ENCODE results near the gene TTC22. TPM values are rescaled to one million over a fixed set of nuclear protein-coding genes. Genes with fewer than 3 reads are reported as not detected.

The TTC22 gene
- total and polyA plus RNA-seq, 3 experiments from 2014 or later: 2.8 to 5.6 (median 2.9) TPM

- no peaks in the 10 kb centered on the region for H3K36me3 Mint-ChIP-seq
- H3K4me1 ChIP-seq (ENCODE audit: insufficient read depth, low read length): peaks cover 4% of the 10 kb centered on the region
- CTCF ChIA-PET: no interaction called here
- POLR2A ChIA-PET: no interaction called here
- DNase-seq: no peak
- no peaks in the 10 kb centered on the region for H3K36me3 ChIP-seq (ENCODE audit: insufficient read depth, low read length)
- peak overlapping the region in 1 of 8 donors; percentile 94 for H3K27ac Mint-ChIP-seq
- H3K4me1 Mint-ChIP-seq: peaks cover 6 to 14% (median 13%) of the 10 kb centered on the region in 3 donors
- no peaks in the 10 kb centered on the region for H3K27me3 Mint-ChIP-seq
- H3K9me3 Mint-ChIP-seq: no peaks in the 10 kb centered on the region
- no peak overlapping the region for H3K4me3 ChIP-seq (ENCODE audit: low read length)
- peak overlapping the region in 1 of 7 donors; percentile 14 for H3K4me3 Mint-ChIP-seq
- no peak overlapping the region for H3K27ac ChIP-seq (ENCODE audit: low read depth, low read length)
- H3K27me3 ChIP-seq (ENCODE audit: insufficient read depth, low read length, poor library complexity, severe bottlenecking): no peaks in the 10 kb centered on the region
- H3K9me3 ChIP-seq (ENCODE audit: low read length): no peaks in the 10 kb centered on the region
Observed at GRCh38 chr1:54813485-54814125, 12.5 kb upstream of the TTC22 start.

GRCh38 chr1:54812801-54813484 is 11.8 kb upstream of the TTC22 start:
- Mint-ChIP-seq H3K9me3 (no peaks in the 10 kb centered on the region), H3K36me3 (no peaks in the 10 kb centered on the region), H3K4me3 (peak overlapping the region in 1 of 7 donors; percentile 14), H3K27ac (peak overlapping the region in 1 of 8 donors; percentile 94), H3K27me3 (no peaks in the 10 kb centered on the region), H3K4me1 (peaks cover 5 to 16% (median 14%) of the 10 kb centered on the region in 3 donors)
- CTCF ChIA-PET: interaction anchor here (0.7 to 1.3 kb wide), 4 partner anchors 11 to 951 kb away, joined by 3 to 4 read pairs (median 3); no protein-coding TSS in a partner anchor
- peak in 1 of 5 donors; percentile 24 for DNase-seq
- Histone ChIP-seq H3K9me3 (ENCODE audit: low read length) (no peaks in the 10 kb centered on the region), H3K4me3 (ENCODE audit: low read length) (no peak overlapping the region), H3K27ac (ENCODE audit: low read depth, low read length) (no peak overlapping the region), H3K4me1 (ENCODE audit: insufficient read depth, low read length) (peaks cover 4% of the 10 kb centered on the region), H3K27me3 (ENCODE audit: insufficient read depth, low read length, poor library complexity, severe bottlenecking) (no peaks in the 10 kb centered on the region), H3K36me3 (ENCODE audit: insufficient read depth, low read length) (no peaks in the 10 kb centered on the region)
- POLR2A ChIA-PET: no interaction called here

DNA sequence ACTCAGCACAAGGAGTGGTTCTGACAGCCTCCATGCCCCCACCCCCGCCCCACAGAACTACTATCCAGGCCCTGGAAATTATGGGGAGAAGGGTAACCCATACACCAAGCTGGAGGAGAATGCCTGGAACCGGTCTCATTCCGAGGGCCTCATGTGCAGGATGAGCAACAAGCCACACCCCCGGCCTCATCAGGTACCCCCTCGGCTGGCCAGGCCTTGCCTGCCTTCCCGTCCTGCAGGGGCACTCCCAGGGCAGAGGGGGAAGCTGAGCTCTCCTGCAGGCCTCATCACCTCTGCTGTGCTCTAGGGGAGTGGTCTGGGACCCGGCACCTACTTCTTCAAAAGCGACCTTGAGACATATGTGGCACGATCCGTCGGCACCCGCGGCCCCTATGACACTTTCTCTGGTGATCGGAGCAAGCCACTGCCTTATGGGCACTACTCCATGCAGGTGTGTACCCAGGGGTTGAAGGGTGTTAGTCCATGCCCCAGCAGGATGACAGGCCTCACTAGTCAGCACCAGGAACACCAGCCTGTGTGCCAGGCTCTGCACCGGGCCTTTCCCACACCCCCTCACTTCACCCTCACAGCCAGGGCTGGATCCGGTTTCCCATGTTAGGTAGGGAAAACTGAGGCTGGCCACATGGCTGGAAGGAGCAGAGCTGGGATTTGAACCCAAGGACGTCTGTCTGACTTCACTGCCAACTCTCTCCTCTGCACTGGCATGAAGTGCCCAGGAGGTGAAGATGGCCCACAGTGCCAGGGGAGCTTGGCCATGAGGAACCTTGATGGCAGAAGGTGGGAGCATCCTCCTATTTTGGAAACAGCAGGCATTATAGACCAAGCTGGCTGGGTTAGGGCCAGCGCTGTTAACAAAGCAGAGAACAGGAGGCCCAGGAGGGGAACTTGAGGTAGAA is 10.9 kb upstream of the TTC22 start:
- peaks cover 12% of the 10 kb centered on the region for H3K4me1 ChIP-seq (ENCODE audit: insufficient read depth, low read length)
- Mint-ChIP-seq H3K36me3 (no peaks in the 10 kb centered on the region), H3K4me1 (peaks cover 12 to 24% (median 22%) of the 10 kb centered on the region in 3 donors), H3K9me3 (no peaks in the 10 kb centered on the region), H3K27me3 (no peaks in the 10 kb centered on the region), H3K4me3 (no peak overlapping the region), H3K27ac (no peak overlapping the region)
- POLR2A ChIA-PET: no interaction called here
- H3K9me3 ChIP-seq (ENCODE audit: low read length): no peaks in the 10 kb centered on the region
- CTCF ChIA-PET: interaction anchor here (0.7 to 1.8 kb wide), 5 partner anchors 10 to 950 kb away, joined by 3 to 4 read pairs (median 3); no protein-coding TSS in a partner anchor
- DNase-seq: no peak
- H3K4me3 ChIP-seq (ENCODE audit: low read length): no peak overlapping the region
- no peaks in the 10 kb centered on the region for H3K27me3 ChIP-seq (ENCODE audit: insufficient read depth, low read length, poor library complexity, severe bottlenecking)
- H3K36me3 ChIP-seq (ENCODE audit: insufficient read depth, low read length): no peaks in the 10 kb centered on the region
- H3K27ac ChIP-seq (ENCODE audit: low read depth, low read length): no peak overlapping the region

DNA sequence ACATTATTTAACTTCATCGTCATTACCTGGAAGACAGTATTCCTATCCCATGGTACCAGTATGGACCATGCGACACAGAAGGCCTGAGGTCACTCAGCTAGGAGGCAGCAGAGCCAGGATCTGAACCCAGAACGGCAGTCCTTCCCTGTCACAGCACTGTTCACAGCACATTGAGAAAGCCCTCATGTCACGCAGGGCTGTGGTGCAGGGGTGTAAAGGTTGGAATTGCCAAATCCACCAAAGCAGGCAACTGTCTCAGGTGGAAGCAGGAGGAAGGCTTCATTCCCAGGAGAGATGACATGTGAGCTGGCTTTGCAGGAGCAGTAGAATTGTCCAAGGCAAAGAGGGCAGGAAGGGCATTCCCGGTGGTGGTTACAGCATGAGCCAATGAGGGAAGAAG is 9.9 kb upstream of the TTC22 start:
- Mint-ChIP-seq H3K27ac (no peak overlapping the region), H3K4me1 (peaks cover 20 to 31% (median 25%) of the 10 kb centered on the region in 3 donors), H3K27me3 (no peaks in the 10 kb centered on the region), H3K9me3 (no peaks in the 10 kb centered on the region), H3K36me3 (no peaks in the 10 kb centered on the region), H3K4me3 (no peak overlapping the region)
- H3K4me1 ChIP-seq (ENCODE audit: insufficient read depth, low read length): peaks cover 15% of the 10 kb centered on the region
- no peak overlapping the region for H3K27ac ChIP-seq (ENCODE audit: low read depth, low read length)
- no peaks in the 10 kb centered on the region for H3K9me3 ChIP-seq (ENCODE audit: low read length)
- POLR2A ChIA-PET: no interaction called here
- no peak for DNase-seq
- no peaks in the 10 kb centered on the region for H3K27me3 ChIP-seq (ENCODE audit: insufficient read depth, low read length, poor library complexity, severe bottlenecking)
- H3K4me3 ChIP-seq (ENCODE audit: low read length): no peak overlapping the region
- no peaks in the 10 kb centered on the region for H3K36me3 ChIP-seq (ENCODE audit: insufficient read depth, low read length)
- CTCF ChIA-PET: interaction anchor here (1.2 to 1.8 kb wide), 2 partner anchors 132 to 688 kb away, joined by 3 to 4 read pairs; no protein-coding TSS in a partner anchor

DNA sequence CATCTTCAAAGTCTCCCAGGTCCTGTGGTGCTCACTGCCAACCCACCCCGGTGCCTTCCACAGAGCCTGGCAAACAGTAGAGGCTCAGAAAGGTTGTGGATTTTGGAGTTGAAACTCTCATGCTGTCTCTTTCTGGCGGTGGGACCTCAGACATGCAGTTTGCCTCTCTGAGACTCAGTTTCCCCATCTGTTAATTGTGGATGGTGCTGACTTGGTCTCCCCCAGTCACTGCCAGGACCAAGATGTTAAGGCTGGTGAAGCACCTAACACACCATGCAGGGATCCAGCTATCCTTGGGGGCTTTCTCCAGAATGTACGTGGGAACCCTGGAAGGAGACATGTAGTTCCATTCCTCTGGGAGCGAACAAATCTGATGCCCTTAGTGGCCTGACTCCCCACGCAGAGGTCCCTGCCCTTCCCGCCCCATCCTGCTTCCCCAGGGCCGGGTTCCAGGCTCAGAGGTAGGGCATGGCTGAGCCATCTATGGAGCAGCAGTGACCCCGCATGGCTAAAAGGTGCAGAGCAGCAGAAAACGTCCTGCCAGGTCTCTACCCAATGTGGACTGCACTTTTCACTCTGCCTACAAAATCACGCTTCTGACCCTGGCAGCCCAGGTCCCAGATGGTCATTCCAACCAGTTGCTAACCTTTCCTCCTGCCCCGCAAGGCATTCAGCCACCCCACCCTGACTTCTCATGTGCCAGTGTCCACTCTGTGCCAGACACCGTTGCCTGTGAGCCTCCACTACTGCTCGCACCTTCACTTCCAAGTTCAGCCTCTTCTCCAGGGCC is 9.2 kb upstream of the TTC22 start:
- H3K4me3 ChIP-seq (ENCODE audit: low read length): no peak overlapping the region
- ChIA-PET CTCF (interaction anchor here (0.7 to 1.8 kb wide), 8 partner anchors 9 to 865 kb away, joined by 3 to 13 read pairs (median 4); partner anchors contain the start of genes IFT25 and TTC22), POLR2A (interaction anchor here (1.8 kb wide), 1 partner anchor 9 kb away, joined by 5 read pairs; the partner anchor contains the start of gene TTC22)
- peaks cover 20 to 34% (median 25%) of the 10 kb centered on the region in 3 donors for H3K4me1 Mint-ChIP-seq
- peaks cover 15% of the 10 kb centered on the region for H3K4me1 ChIP-seq (ENCODE audit: insufficient read depth, low read length)
- H3K36me3 Mint-ChIP-seq: no peaks in the 10 kb centered on the region
- no peak overlapping the region for H3K27ac ChIP-seq (ENCODE audit: low read depth, low read length)
- H3K27me3 ChIP-seq (ENCODE audit: insufficient read depth, low read length, poor library complexity, severe bottlenecking): no peaks in the 10 kb centered on the region
- no peaks in the 10 kb centered on the region for H3K9me3 ChIP-seq (ENCODE audit: low read length)
- H3K27ac Mint-ChIP-seq: peak overlapping the region in 3 of 8 donors; percentile 23 to 90 (median 24)
- H3K36me3 ChIP-seq (ENCODE audit: insufficient read depth, low read length): no peaks in the 10 kb centered on the region
- H3K4me3 Mint-ChIP-seq: no peak overlapping the region
- no peaks in the 10 kb centered on the region for H3K27me3 Mint-ChIP-seq
- peak; percentile 46 to 69 (median 52) for DNase-seq
- H3K9me3 Mint-ChIP-seq: no peaks in the 10 kb centered on the region

GRCh38 chr1:54809496-54810074 is 8.5 kb upstream of the TTC22 start:
- H3K36me3 Mint-ChIP-seq: no peaks in the 10 kb centered on the region
- Histone ChIP-seq H3K4me3 (ENCODE audit: low read length) (no peak overlapping the region), H3K4me1 (ENCODE audit: insufficient read depth, low read length) (peaks cover 19% of the 10 kb centered on the region), H3K36me3 (ENCODE audit: insufficient read depth, low read length) (no peaks in the 10 kb centered on the region), H3K27me3 (ENCODE audit: insufficient read depth, low read length, poor library complexity, severe bottlenecking) (no peaks in the 10 kb centered on the region), H3K9me3 (ENCODE audit: low read length) (no peaks in the 10 kb centered on the region), H3K27ac (ENCODE audit: low read depth, low read length) (no peak overlapping the region)
- H3K27ac Mint-ChIP-seq: peak overlapping the region in 4 of 8 donors; percentile 23 to 85 (median 42)
- no peaks in the 10 kb centered on the region for H3K27me3 Mint-ChIP-seq
- H3K9me3 Mint-ChIP-seq: no peaks in the 10 kb centered on the region
- DNase-seq: no peak
- peaks cover 24 to 38% (median 31%) of the 10 kb centered on the region in 3 donors for H3K4me1 Mint-ChIP-seq
- no peak overlapping the region for H3K4me3 Mint-ChIP-seq
- ChIA-PET CTCF (interaction anchor here (0.7 to 1.8 kb wide), 7 partner anchors 8 to 864 kb away, joined by 3 to 13 read pairs (median 4); partner anchors contain the start of genes IFT25 and TTC22), POLR2A (interaction anchor here (1.8 kb wide), 1 partner anchor 8 kb away, joined by 5 read pairs; the partner anchor contains the start of gene TTC22)
